ENCODE data around the gene AHCY. TPM values are rescaled to one million over a fixed set of nuclear protein-coding genes. Genes with fewer than 3 reads are reported as not detected.

The AHCY gene
- total RNA-seq, 1 experiment from 2014 or later, result 273 TPM

GRCh38 chr20:34251619-34252018 is 51.5 kb downstream of the AHCY start:
- ChIA-PET CTCF (no interaction called here), POLR2A (ENCODE audit: unreplicated experiment) (no interaction called here)
- H3K4me3 ChIP-seq, result no peak overlapping the region
- no peaks in the 10 kb centered on the region for H3K79me2 ChIP-seq (ENCODE audit: low read depth)
- no peaks in the 10 kb centered on the region for H3K9me2 ChIP-seq (ENCODE audit: insufficient read depth)
- H3K36me3 ChIP-seq (ENCODE audit: low read depth), result no peaks in the 10 kb centered on the region
- peaks cover 5% of the 10 kb centered on the region; the same call in 1 of the 2 replicates for H3K4me1 ChIP-seq (replicated peaks; ENCODE audit: insufficient read depth)
- no peak for DNase-seq
- H4K20me1 ChIP-seq (ENCODE audit: insufficient read depth), result no peaks in the 10 kb centered on the region
- no peak overlapping the region for H3K4me2 ChIP-seq
- intact Hi-C loops (cut with micrococcal nuclease; ENCODE audit: unreplicated experiment), result no loop called here
- no TSS peak for BruUV-seq (replicated peaks)
- H3K9me3 ChIP-seq (ENCODE audit: insufficient read depth, low read depth), result no peaks in the 10 kb centered on the region
- H3K27ac ChIP-seq, result no peak overlapping the region
- TF ChIP-seq CTCF (conservative IDR thresholded peaks at IDR 0.05), result no peak
- TF ChIP-seq EZH2 (IDR thresholded peaks at IDR 0.05; ENCODE audit: low read depth), result no peak
- H2AFZ ChIP-seq, result no peak overlapping the region
- H3K27me3 ChIP-seq (ENCODE audit: insufficient read depth, low read depth), result no peaks in the 10 kb centered on the region
- H3F3A ChIP-seq (ENCODE audit: insufficient read depth, low read depth), result 0 out of 2 replicates have a peak, but pooled peaks cover 4% of the 10 kb centered on the region

DNA sequence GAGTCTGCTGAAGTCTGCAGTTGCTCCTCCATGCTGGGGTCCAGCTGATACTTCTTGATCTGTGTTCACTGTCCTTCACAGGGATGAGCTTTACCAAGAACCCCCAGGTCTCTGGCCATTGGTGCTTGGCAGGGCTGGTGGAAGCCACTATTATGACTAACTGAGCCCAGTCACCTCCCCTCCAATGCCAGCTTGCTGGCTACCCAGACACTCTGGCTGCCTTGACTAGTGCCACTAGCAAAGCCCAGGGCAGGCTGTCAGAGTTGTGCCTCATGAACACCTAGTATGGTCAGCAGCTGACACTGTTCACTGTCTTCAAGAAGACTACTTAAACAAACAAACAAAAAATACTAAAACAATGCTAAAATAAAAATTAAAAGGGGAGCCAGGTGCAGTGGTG is 53.1 kb downstream of the AHCY start:
- no peaks in the 10 kb centered on the region for H3K36me3 ChIP-seq (ENCODE audit: low read depth)
- no peak overlapping the region for H2AFZ ChIP-seq
- peaks cover 5% of the 10 kb centered on the region; the same call in 1 of the 2 replicates for H3K4me1 ChIP-seq (replicated peaks; ENCODE audit: insufficient read depth)
- no TSS peak for BruUV-seq (replicated peaks)
- no peaks in the 10 kb centered on the region for H3F3A ChIP-seq (ENCODE audit: insufficient read depth, low read depth)
- H3K4me2 ChIP-seq, result no peak overlapping the region
- H3K9me2 ChIP-seq (ENCODE audit: insufficient read depth), result no peaks in the 10 kb centered on the region
- no peaks in the 10 kb centered on the region for H3K79me2 ChIP-seq (ENCODE audit: low read depth)
- ChIA-PET CTCF (no interaction called here), POLR2A (ENCODE audit: unreplicated experiment) (no interaction called here)
- intact Hi-C loops (cut with micrococcal nuclease; ENCODE audit: unreplicated experiment), result no loop called here
- H3K27ac ChIP-seq, result no peak overlapping the region
- no peaks in the 10 kb centered on the region for H4K20me1 ChIP-seq (ENCODE audit: insufficient read depth)
- H3K4me3 ChIP-seq, result no peak overlapping the region
- DNase-seq, result no peak
- no peaks in the 10 kb centered on the region for H3K9me3 ChIP-seq (ENCODE audit: insufficient read depth, low read depth)
- H3K27me3 ChIP-seq (ENCODE audit: insufficient read depth, low read depth), result no peaks in the 10 kb centered on the region
- TF ChIP-seq CTCF (conservative IDR thresholded peaks at IDR 0.05), result no peak
- no peak for TF ChIP-seq EZH2 (IDR thresholded peaks at IDR 0.05; ENCODE audit: low read depth)

- BruUV-seq (replicated peaks), result no TSS peak
- H2AFZ ChIP-seq, result no peak overlapping the region
- TF ChIP-seq EZH2 (IDR thresholded peaks at IDR 0.05; ENCODE audit: low read depth) (no peak), CTCF (conservative IDR thresholded peaks at IDR 0.05) (no peak)
- no peaks in the 10 kb centered on the region for H3K27me3 ChIP-seq (ENCODE audit: insufficient read depth, low read depth)
- DNase-seq, result no peak
- no peaks in the 10 kb centered on the region for H3K36me3 ChIP-seq (ENCODE audit: low read depth)
- peaks cover 5% of the 10 kb centered on the region; the same call in 1 of the 2 replicates for H3K4me1 ChIP-seq (replicated peaks; ENCODE audit: insufficient read depth)
- no peaks in the 10 kb centered on the region for H3K9me2 ChIP-seq (ENCODE audit: insufficient read depth)
- ChIA-PET CTCF (no interaction called here), POLR2A (ENCODE audit: unreplicated experiment) (no interaction called here)
- no peaks in the 10 kb centered on the region for H3K79me2 ChIP-seq (ENCODE audit: low read depth)
- no peak overlapping the region for H3K4me2 ChIP-seq
- no peaks in the 10 kb centered on the region for H3F3A ChIP-seq (ENCODE audit: insufficient read depth, low read depth)
- no peaks in the 10 kb centered on the region for H3K9me3 ChIP-seq (ENCODE audit: insufficient read depth, low read depth)
- H3K4me3 ChIP-seq, result no peak overlapping the region
- H4K20me1 ChIP-seq (ENCODE audit: insufficient read depth), result no peaks in the 10 kb centered on the region
- no peak overlapping the region for H3K27ac ChIP-seq
- intact Hi-C loops (cut with micrococcal nuclease; ENCODE audit: unreplicated experiment), result no loop called here
Observed at GRCh38 chr20:34249291-34249690, 53.9 kb downstream of the AHCY start.
